D721Med (cell line): ENCODE results near the gene PROM1.

Experiments
- DNase-seq: peaks from one replicate; pipeline ENCODE4 v3.0.0; 2011; ENCODE audit warnings: low spot score; ENCODE audit not compliant: insufficient read length
- FAIRE-seq: peaks from 2 replicates; lab custom pipeline; 2011; peaks lifted over from hg19 to GRCh38; lab: Jason Lieb, UNC
- TF ChIP-seq, protein P1 (sequence below): IDR thresholded peaks from 2 replicates; pipeline ENCODE4 v1.5.1; 2012; ENCODE audit warnings: mild to moderate bottlenecking, control low read depth; ENCODE audit not compliant: insufficient read depth; ENCODE audit errors: missing control alignments

PROM1 gene

DNA sequence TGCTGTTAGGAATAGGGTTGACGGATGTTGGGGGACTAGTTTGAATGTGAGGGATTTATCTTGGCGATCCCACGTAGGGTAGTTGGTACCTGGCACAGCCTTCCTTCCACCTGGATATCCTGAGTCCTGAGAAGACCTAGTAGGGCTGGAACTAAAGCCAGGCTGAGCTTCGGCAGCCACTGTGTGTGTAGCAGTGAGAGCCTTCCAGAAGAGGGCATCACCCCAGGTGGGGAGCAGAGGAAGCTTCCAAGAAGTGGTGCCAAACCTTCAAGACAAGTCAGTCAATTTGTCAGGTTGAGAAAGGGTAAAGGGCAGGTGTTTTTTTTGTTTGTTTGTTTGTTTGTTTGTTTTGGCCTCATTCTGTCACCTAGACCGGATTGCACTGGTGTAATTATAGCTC, 119.7 kb downstream of the PROM1 start:
- FAIRE-seq (no peak), DNase-seq (no peak)
- TF ChIP-seq, protein P1, sequence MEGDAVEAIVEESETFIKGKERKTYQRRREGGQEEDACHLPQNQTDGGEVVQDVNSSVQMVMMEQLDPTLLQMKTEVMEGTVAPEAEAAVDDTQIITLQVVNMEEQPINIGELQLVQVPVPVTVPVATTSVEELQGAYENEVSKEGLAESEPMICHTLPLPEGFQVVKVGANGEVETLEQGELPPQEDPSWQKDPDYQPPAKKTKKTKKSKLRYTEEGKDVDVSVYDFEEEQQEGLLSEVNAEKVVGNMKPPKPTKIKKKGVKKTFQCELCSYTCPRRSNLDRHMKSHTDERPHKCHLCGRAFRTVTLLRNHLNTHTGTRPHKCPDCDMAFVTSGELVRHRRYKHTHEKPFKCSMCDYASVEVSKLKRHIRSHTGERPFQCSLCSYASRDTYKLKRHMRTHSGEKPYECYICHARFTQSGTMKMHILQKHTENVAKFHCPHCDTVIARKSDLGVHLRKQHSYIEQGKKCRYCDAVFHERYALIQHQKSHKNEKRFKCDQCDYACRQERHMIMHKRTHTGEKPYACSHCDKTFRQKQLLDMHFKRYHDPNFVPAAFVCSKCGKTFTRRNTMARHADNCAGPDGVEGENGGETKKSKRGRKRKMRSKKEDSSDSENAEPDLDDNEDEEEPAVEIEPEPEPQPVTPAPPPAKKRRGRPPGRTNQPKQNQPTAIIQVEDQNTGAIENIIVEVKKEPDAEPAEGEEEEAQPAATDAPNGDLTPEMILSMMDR, result peak; percentile 18

DNA sequence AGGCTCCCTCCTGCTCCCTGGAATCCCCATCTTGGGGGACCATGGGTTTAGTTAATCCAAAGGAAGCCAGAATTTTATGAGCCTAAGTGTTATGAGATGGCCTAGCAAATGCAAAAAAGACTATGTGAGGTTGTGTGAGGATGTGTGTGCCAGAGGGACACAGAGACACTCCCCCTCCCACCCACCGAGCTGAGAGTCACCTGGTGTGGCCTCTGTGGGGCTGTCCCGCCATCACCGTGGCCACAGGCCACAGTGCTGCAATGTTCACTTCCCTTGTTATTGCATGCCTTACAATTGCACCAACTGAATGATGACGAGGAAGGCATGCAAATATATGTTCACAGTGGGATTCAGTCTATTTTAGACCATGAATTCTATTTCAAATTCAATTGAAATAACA, 120.2 kb downstream of the PROM1 start:
- FAIRE-seq (no peak), DNase-seq (no peak)
- TF ChIP-seq, protein P1, result no peak

DNA sequence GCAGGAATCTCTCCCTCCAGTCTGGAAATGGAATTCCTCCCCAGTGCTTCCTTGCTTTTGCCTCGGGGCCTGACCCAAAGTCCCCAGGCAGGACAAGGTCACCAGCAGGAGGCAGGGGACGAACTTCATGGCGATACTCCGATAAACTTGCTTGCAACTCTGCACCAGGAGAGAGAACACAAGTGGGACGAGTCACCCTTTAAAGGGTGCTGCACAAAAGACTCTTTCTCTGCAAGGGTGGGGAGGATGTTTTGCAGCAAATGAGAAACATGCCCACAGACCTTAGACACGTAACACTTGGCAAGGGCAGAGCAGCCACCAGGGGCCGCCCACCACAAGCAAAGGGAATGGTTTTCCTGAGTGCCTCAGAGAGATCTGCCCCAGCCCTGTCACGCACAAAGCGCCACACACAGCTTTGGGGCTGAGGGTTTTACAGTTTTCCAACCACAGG, 120.8 kb downstream of the PROM1 start, which contains the start of gene FGFBP2:
TSS of gene FGFBP2 (minus strand) at position 175 of the 451 bp plus-strand sequence. CDS start at position 129, 46 bp downstream.
- FAIRE-seq, result no peak
- TF ChIP-seq, protein P1, result peak; percentile 64
- DNase-seq, result peak; percentile 47

DNA sequence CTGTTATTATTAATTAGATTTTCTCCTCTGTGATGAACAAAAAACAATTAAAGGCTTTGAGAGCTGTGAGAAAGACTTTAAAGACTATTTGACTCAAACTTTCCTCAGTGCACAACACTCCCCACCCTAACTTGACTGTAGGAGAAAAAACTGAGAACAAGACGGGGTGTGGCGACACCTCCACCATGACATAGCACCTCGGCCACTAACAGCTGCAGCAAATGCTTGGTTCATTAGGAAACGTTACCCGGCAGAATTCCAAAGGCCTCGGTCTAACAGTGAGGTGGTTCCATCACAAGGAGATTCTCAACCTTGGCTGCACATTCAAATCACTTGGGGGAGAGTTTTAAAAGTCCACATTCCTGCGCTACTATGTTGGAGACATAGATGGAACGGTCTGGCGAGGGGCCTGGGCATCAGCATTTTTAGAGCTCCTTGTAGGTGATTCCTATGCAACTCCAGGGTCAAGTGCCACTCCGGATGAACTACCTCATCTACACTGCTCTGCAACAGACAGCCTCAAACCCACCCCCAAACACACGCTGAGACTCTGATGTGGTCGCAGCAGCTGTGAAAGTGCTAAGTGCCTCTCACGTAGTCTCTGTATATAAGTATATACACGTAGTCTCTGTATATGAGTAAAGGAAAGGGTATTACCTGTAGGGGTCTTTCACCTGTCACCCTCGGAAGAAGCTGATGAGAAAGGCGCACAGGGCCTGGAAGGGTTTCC, 121.9 kb downstream of the PROM1 start:
- TF ChIP-seq, protein P1, result no peak

DNA sequence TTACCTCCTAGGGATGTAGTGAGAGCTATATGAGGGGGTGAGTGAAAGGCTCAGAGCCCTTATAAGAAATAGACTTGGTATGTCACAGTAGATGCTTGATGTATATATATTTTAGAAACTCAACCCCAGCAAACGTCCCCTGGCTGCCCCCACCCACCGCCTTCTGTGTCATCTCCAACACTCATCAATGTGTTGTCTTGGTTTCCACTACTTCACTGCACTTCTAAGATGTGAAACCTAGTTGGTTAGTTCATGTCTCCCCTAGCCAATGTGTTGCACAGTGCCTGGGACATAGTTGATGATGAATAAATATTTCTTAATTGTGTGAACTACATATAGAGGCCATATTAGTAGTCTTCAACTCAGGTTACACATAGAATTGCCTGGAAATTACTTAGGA, 125.3 kb downstream of the PROM1 start:
- TF ChIP-seq, protein P1, result no peak
- no peak for FAIRE-seq

More for the DNA sequence above, 121.9 kb downstream of the PROM1 start:
- no peak for DNase-seq
- FAIRE-seq, result no peak

DNA sequence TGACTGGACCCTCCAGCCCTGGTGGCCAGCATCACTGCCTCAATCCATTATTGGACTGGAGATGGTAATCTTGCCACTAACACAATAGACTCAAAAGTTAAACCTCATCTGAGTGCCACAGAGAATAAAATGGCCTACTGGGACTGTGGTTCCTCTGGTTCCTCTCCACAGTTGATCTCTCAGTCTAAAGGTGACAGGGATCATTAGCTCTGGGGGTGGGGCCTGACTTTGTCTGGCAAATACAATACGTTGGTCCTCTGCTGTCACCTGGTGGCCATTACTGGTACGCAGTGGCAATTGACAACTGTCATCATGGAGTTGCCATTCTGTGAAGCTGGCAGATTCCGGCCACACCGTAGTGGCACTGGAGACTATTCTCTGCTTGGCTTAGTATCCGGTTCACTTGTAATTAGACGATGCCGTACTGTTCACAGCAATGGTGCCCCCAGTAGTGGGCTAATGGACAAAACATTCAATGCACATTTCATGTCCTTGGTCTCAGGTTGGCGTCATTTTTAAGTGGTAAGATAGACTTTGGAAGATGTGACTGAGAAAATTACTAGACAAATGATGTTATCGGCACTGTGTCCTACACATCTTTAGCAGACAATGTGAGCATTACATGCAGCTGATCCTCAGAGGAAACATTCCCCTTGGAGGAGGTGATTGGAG, 127.5 kb downstream of the PROM1 start:
- peak; percentile 41 for DNase-seq
- TF ChIP-seq, protein P1, result peak; percentile 95
- no peak for FAIRE-seq

More for the DNA sequence above, 125.3 kb downstream of the PROM1 start:
- DNase-seq, result no peak
